GM18867 (cell line): ENCODE results near the gene KIR3DL2.
"Not testable (repeated sequence)": the region's sequence is repeated elsewhere in the genome, so short reads cannot be mapped to it uniquely, and the experiment has no call there.

Experiments
- ATAC-seq: cut with Tn5 transposase; IDR thresholded peaks from one replicate; pipeline ENCODE4 v1.9.1; 2021; ENCODE audit warnings: mild to moderate bottlenecking, moderate library complexity; ENCODE audit not compliant: unreplicated experiment

KIR3DL2 gene

GRCh38 chr19:54863459-54863858, 13.2 kb downstream of the KIR3DL2 start:
- ATAC-seq, result not testable (repeated sequence)

GRCh38 chr19:54871696-54872095, 21.5 kb downstream of the KIR3DL2 start:
- ATAC-seq, result no peak

GRCh38 chr19:54873990-54874389, 23.7 kb downstream of the KIR3DL2 start, which contains the start of gene FCAR:
Gene FCAR (plus strand): TSS chr19:54874235. CDS start chr19:54874290, 55 bp downstream.
- no peak for ATAC-seq

GRCh38 chr19:54875506-54875905, 25.3 kb downstream of the KIR3DL2 start:
- no peak for ATAC-seq

GRCh38 chr19:54877471-54877870, 27.2 kb downstream of the KIR3DL2 start:
- no peak for ATAC-seq

- ATAC-seq, result no peak
Measured at GRCh38 chr19:54881884-54882283, 31.6 kb downstream of the KIR3DL2 start.

GRCh38 chr19:54882758-54883157, 32.5 kb downstream of the KIR3DL2 start:
- no peak for ATAC-seq

GRCh38 chr19:54883228-54883627, 33.0 kb downstream of the KIR3DL2 start:
- no peak for ATAC-seq

GRCh38 chr19:54888239-54888638, 38.0 kb downstream of the KIR3DL2 start:
- no peak for ATAC-seq

- ATAC-seq, result no peak
Measured at GRCh38 chr19:54889566-54889965, 39.3 kb downstream of the KIR3DL2 start.

GRCh38 chr19:54893406-54893805, 43.2 kb downstream of the KIR3DL2 start:
- ATAC-seq, result no peak

GRCh38 chr19:54894106-54894505, 43.9 kb downstream of the KIR3DL2 start:
- not testable (repeated sequence) for ATAC-seq

- ATAC-seq, result no peak
Measured at GRCh38 chr19:54896036-54896435, 45.8 kb downstream of the KIR3DL2 start.

- ATAC-seq, result not testable (repeated sequence)
Measured at GRCh38 chr19:54898685-54899084, 48.4 kb downstream of the KIR3DL2 start.

GRCh38 chr19:54899646-54900045, 49.4 kb downstream of the KIR3DL2 start:
- ATAC-seq, result not testable (repeated sequence)

- ATAC-seq, result not testable (repeated sequence)
Measured at GRCh38 chr19:54901153-54901552, 50.9 kb downstream of the KIR3DL2 start.

- no peak for ATAC-seq
Measured at GRCh38 chr19:54902061-54902460, 51.8 kb downstream of the KIR3DL2 start.

GRCh38 chr19:54903303-54903702, 53.1 kb downstream of the KIR3DL2 start:
- ATAC-seq, result no peak

GRCh38 chr19:54904261-54904660, 54.0 kb downstream of the KIR3DL2 start:
- not testable (repeated sequence) for ATAC-seq

- no peak for ATAC-seq
Measured at GRCh38 chr19:54905421-54905802, 55.2 kb downstream of the KIR3DL2 start.

- no peak for ATAC-seq
Measured at GRCh38 chr19:54905803-54906511, 55.7 kb downstream of the KIR3DL2 start, which contains the start of gene NCR1. Gene NCR1 (plus strand): TSS chr19:54906148. CDS start chr19:54906188, 40 bp downstream.

GRCh38 chr19:54906819-54907218, 56.6 kb downstream of the KIR3DL2 start:
- ATAC-seq, result no peak

- not testable (repeated sequence) for ATAC-seq
Measured at GRCh38 chr19:54907899-54908298, 57.7 kb downstream of the KIR3DL2 start.
